Stomach (tissue), 9 donors: ENCODE data around the gene SLC17A8. TPM values are rescaled to one million over a fixed set of nuclear protein-coding genes. Genes with fewer than 3 reads are reported as not detected.
A peak's percentile ranks its signal among the peaks of the same experiment; 100 is the strongest.
"Not testable (repeated sequence)": the region's sequence is repeated elsewhere in the genome, so short reads cannot be mapped to it uniquely, and the experiment has no call there.

Source experiments
- DNase-seq, 2 donors: peaks; one replicate each; pipeline versions ENCODE4 v3.0.0 to v3.0.0-alpha.2; 2013 to 2019
- H3K27ac ChIP-seq, 5 donors: fragments of 200-600 bp in 4 of 5; sonication (generic) in 4 of 5; one replicate each; pipeline ENCODE4 v1.5.1; 2013 to 2019; ENCODE audit warnings: mild to moderate bottlenecking in 1 of 5, moderate library complexity in 1 of 5
- H3K27me3 ChIP-seq, 3 donors: fragments of 200-600 bp; sonication (generic); one replicate each; pipeline ENCODE4 v1.5.1; 2017 to 2019; ENCODE audit warnings: mixed run types in 1 of 3
- H3K36me3 ChIP-seq, 4 donors: fragments of 200-600 bp; sonication (generic); 1 replicate in 3 of 4; 2 replicates in 1 of 4; pipeline ENCODE4 v1.5.1; 2016 to 2019
- H3K4me1 ChIP-seq, 4 donors: fragments of 200-600 bp; sonication (generic); one replicate each; pipeline ENCODE4 v1.5.1; 2016 to 2019
- H3K4me3 ChIP-seq, 4 donors: fragments of 200-600 bp; sonication (generic) in 3 of 4; one replicate each; pipeline ENCODE4 v1.5.1; 2016 to 2019; ENCODE audit warnings: mild to moderate bottlenecking in 1 of 4
- H3K9me3 ChIP-seq, 4 donors: fragments of 200-600 bp; sonication (generic); one replicate each; pipeline ENCODE4 v1.5.1; 2016 to 2019
- CTCF ChIP-seq, 7 experiments: fragments of 450-650 bp in 4 of 7; fragments of 200-600 bp in 3 of 7; sonication (generic) in 3 of 7; IDR thresholded peaks; one replicate each; pipeline ENCODE4 v1.5.1; 2016 to 2019; ENCODE audit warnings: antibody characterized with exemption in 7 of 7, control low read depth in 2 of 7, mild to moderate bottlenecking in 1 of 7
- EP300 ChIP-seq: sonication (generic); formaldehyde crosslinking; IDR thresholded peaks from one replicate; pipeline ENCODE4 v1.6.1; 2017; ENCODE audit warnings: antibody characterized with exemption
- POLR2A ChIP-seq, 4 donors: fragments of 450-650 bp; IDR thresholded peaks; one replicate each; pipeline ENCODE4 v1.6.1; 2016; ENCODE audit warnings: antibody characterized with exemption in 4 of 4, control low read depth in 2 of 4, mild to moderate bottlenecking in 1 of 4, moderate library complexity in 1 of 4
- POLR2AphosphoS5 ChIP-seq, 3 donors: sonication (generic); formaldehyde crosslinking; IDR thresholded peaks; one replicate each; pipeline ENCODE4 v1.6.1; 2016; ENCODE audit warnings: antibody characterized with exemption in 3 of 3
- WGBS, 5 donors: extraction: QIAGEN DNeasy Blood & Tissue Kit in 3 of 5; methylation state at CpG; one replicate each; pipeline versions ENCODE4 v1.1.5 to v1.1.7; 2013 to 2018; 5-methylcytosine and 5-hydroxymethylcytosine counted together
- intact Hi-C: fragments of 100-400 bp; cut with DNase I; formaldehyde crosslinking; loops from one replicate; pipeline ENCODE4 v1.15.1; 2023; ENCODE audit warnings: low total_unique reads
- polyA plus RNA-seq, 3 donors: library from polyadenylated mRNA; stranded (reverse); fragments of 200-250 nt; gene quantifications; one replicate each; pipeline ENCODE4 v1.2.3, GENCODE V29; 2013
- total RNA-seq, 5 donors: library from RNA; depleted of rRNA; stranded (reverse); fragments of >200 nt; gene quantifications; one replicate each; pipeline versions ENCODE4 v1.1.0 to v1.2.3, GENCODE V29; 2014 to 2016
- donor health status: healthy with polysubstance abuse.
- donor health status: Bipolar disorder and iron deficiency.
- donor health status: healthy.

The SLC17A8 gene
- total and polyA plus RNA-seq, 8 donors = 0.29 to 16.8 (median 1.7) TPM; not detected in 5

DNA sequence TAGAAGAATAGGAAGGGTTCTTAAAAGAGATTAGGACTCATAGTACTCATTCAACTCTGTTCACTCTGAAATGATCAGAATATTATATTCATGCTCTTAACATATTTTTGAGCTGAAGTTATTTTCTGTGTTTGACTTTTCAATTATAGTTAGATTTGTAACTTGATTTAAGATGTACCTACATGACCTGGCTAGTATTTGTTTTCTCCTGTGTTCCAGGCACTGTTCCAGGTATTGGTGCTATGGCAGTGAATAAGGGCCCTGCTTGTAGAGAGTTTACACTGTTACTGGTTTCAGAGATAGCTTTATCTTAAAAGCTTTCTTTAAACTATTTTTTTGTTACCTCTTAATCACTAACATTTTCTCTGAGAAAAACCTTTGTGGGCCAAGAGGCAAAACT is 19.1 kb upstream of the SLC17A8 start:
- Histone ChIP-seq H3K36me3 (peaks cover 3 to 79% (median 62%) of the 10 kb centered on the region in 4 donors), H3K27ac (peak overlapping the region in 2 of 5 donors; percentile 20 to 28), H3K27me3 (no peaks in the 10 kb centered on the region), H3K4me3 (no peak overlapping the region), H3K9me3 (no peaks in the 10 kb centered on the region), H3K4me1 (peaks cover 0 to 36% (median 22%) of the 10 kb centered on the region in 4 donors)
- no peak for TF ChIP-seq EP300
- no peak for TF ChIP-seq POLR2A (IDR thresholded peaks at IDR 0.05)
- TF ChIP-seq CTCF (IDR thresholded peaks at IDR 0.05) = no peak
- peak in 1 of 3 donors; percentile 47 for TF ChIP-seq POLR2AphosphoS5 (IDR thresholded peaks at IDR 0.05)
- intact Hi-C loops = no loop called here
- peak; percentile 68 to 81 for DNase-seq

GRCh38 chr12:100339071-100339470 is 17.8 kb upstream of the SLC17A8 start:
- no peak for DNase-seq
- Histone ChIP-seq H3K27ac (no peak overlapping the region), H3K4me3 (no peak overlapping the region), H3K36me3 (peaks cover 3 to 67% (median 56%) of the 10 kb centered on the region in 4 donors), H3K4me1 (peaks cover 0 to 36% (median 22%) of the 10 kb centered on the region in 4 donors), H3K9me3 (no peaks in the 10 kb centered on the region), H3K27me3 (no peaks in the 10 kb centered on the region)
- TF ChIP-seq POLR2AphosphoS5 (IDR thresholded peaks at IDR 0.05) = no peak
- intact Hi-C loops = no loop called here

GRCh38 chr12:100342897-100343296 is 14.0 kb upstream of the SLC17A8 start:
- Histone ChIP-seq H3K4me1 (peaks cover 0 to 19% (median 13%) of the 10 kb centered on the region in 4 donors), H3K36me3 (peaks cover 0 to 33% (median 29%) of the 10 kb centered on the region in 4 donors)
- intact Hi-C loops, H3K4me3 ChIP-seq, H3K27ac ChIP-seq, DNase-seq, H3K27me3 ChIP-seq, H3K9me3 ChIP-seq: not testable (repeated sequence)
- 90 to 100% (median 97%) methylated on average over 2 of the region's 2 CpGs for WGBS, 5 donors

- H3K9me3 ChIP-seq, H3K4me3 ChIP-seq, H3K27ac ChIP-seq, H3K4me1 ChIP-seq, H3K27me3 ChIP-seq, DNase-seq, intact Hi-C loops: not testable (repeated sequence)
- peaks cover 0 to 20% (median 18%) of the 10 kb centered on the region in 4 donors for H3K36me3 ChIP-seq
- WGBS, 5 donors = 92 to 95% (median 95%) methylated on average over 18 of the region's 18 CpGs
These were observed 12.5 kb upstream of the SLC17A8 start for GRCh38 chr12:100344351-100344750.

DNA sequence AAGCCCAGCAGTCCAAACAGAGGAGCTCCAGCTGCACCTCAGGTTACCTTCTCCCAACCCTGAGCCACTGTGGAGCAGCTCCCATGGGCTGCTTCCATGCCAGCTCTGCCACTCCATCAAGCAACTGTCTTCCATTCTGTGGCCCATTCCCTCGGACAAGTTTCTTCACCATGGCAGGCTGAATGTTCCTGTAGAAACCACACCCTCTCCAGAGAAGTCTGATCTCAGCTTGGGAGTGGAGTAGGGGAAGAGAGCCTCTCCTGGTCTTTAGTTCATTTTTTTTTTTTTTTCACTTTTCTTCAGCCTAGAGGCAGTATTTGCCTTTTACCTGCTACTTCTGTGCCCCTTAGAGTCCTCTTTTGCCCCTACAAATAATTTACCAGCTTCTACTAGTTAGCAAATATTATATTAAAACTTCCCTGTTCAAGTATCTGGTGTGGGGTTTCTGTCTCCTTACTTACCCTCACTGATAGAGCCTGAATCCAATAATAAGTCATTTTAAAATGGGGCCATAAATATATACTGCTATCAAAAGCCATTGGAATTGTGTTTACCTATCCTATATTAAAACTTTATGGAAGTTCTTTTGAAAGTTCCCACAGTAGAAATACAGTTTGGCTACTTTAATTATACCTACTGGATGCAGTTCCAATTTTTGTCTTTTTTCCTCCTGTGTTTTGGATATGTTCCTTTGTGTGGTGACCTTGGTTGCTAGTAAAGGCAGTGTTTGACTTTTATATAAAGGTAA is 11.7 kb upstream of the SLC17A8 start:
- TF ChIP-seq POLR2AphosphoS5 (IDR thresholded peaks at IDR 0.05) (no peak), CTCF (IDR thresholded peaks at IDR 0.05) (no peak), POLR2A (IDR thresholded peaks at IDR 0.05) (no peak), EP300 (no peak)
- H3K4me3 ChIP-seq = no peak overlapping the region
- H3K36me3 ChIP-seq = peaks cover 0 to 12% (median 10%) of the 10 kb centered on the region in 4 donors
- intact Hi-C loops = no loop called here
- H3K9me3 ChIP-seq = no peaks in the 10 kb centered on the region
- H3K4me1 ChIP-seq = peaks cover 0 to 4% (median 0%) of the 10 kb centered on the region in 4 donors
- peak in 1 of 2 donors; percentile 11 for DNase-seq
- H3K27me3 ChIP-seq = no peaks in the 10 kb centered on the region
- 21 to 40% (median 33%) methylated on average over 1 of the region's 1 CpG for WGBS, 5 donors
- no peak overlapping the region for H3K27ac ChIP-seq

DNA sequence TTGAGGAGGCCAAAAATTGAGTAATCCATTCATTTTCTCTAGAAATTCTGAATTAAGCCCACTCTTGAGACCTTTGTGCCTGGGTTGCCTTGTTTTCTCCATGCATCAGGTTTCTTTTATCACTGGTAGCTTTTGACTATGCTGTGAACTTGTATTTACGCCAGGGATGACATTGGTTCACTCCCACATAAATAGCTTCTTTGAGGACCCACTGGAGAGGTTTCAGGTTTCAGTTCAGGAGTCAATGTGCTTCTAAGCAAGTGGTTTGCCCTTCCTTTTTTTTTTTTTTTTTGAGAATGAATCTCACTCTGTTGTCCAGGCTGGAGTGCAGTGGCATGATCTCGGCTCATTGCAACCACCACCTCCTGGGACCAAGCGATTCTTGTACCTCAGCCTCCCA is 10.2 kb upstream of the SLC17A8 start:
- H3K4me3 ChIP-seq = no peak overlapping the region
- no peaks in the 10 kb centered on the region for H3K4me1 ChIP-seq
- WGBS, 5 donors = 81 to 96% (median 88%) methylated on average over 3 of the region's 3 CpGs
- intact Hi-C loops = no loop called here
- no peaks in the 10 kb centered on the region for H3K27me3 ChIP-seq
- no peak for DNase-seq
- peaks cover 0 to 9% (median 8%) of the 10 kb centered on the region in 4 donors for H3K36me3 ChIP-seq
- H3K27ac ChIP-seq = no peak overlapping the region
- TF ChIP-seq EP300 (no peak), POLR2A (IDR thresholded peaks at IDR 0.05) (no peak), POLR2AphosphoS5 (IDR thresholded peaks at IDR 0.05) (no peak)
- no peaks in the 10 kb centered on the region for H3K9me3 ChIP-seq
